ENCODE data around the gene TBC1D2.

DNA sequence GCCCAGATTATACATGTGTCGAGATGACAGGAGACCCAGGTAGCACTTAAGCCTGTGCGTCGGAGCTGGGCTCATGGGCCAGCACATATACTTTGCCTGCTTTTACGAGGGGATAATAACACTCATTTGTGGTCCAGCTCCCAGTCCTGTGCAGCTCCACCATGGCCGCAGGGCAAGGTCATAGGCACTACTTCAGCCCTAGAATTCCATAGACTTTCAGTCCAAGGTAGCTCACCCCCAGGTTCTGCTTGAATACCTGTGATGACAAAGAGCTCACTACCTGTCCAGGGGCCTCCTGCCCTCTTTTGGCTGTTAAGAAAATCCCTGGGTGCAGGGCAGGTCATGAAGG lies 64.7 kb downstream of the TBC1D2 start:
- TF ChIP-seq POLR2A (IDR thresholded peaks at IDR 0.05), result no peak
- TF ChIP-seq, protein P1, sequence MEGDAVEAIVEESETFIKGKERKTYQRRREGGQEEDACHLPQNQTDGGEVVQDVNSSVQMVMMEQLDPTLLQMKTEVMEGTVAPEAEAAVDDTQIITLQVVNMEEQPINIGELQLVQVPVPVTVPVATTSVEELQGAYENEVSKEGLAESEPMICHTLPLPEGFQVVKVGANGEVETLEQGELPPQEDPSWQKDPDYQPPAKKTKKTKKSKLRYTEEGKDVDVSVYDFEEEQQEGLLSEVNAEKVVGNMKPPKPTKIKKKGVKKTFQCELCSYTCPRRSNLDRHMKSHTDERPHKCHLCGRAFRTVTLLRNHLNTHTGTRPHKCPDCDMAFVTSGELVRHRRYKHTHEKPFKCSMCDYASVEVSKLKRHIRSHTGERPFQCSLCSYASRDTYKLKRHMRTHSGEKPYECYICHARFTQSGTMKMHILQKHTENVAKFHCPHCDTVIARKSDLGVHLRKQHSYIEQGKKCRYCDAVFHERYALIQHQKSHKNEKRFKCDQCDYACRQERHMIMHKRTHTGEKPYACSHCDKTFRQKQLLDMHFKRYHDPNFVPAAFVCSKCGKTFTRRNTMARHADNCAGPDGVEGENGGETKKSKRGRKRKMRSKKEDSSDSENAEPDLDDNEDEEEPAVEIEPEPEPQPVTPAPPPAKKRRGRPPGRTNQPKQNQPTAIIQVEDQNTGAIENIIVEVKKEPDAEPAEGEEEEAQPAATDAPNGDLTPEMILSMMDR (IDR thresholded peaks at IDR 0.05), result no peak

Data from body of pancreas (tissue), 4 donors.